ENCODE data around the gene RREB1.

The RREB1 gene

GRCh38 chr6:7282097-7282906 lies 174.5 kb downstream of the RREB1 start:
- DNase-seq (ENCODE audit: extremely low read depth in 1 of 2, low read depth in 1 of 2), result no peak

- DNase-seq (ENCODE audit: extremely low read depth in 1 of 2, low read depth in 1 of 2), result no peak
Measured at GRCh38 chr6:7283676-7284075, 175.9 kb downstream of the RREB1 start.

DNA sequence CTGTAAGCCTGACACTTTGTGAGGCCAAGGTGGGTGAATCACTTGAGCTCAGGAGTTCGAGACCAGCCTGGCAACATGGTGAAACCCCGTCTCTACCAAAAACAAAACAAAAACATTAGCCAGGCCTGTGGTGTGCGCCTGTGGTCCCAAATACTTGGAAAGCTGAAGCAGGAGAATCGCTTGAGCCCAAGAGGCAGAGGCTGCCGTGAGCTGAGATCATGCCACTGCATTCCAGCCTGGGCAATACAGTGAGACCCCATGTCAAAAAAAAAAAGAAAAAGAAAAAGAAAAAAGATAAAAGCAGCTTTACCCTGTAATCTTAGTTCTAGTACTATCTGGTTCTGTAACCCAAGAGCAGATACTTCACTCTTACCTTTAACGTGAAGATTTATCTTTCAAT lies 177.7 kb downstream of the RREB1 start:
- no peak for DNase-seq (ENCODE audit: extremely low read depth in 1 of 2, low read depth in 1 of 2)

DNA sequence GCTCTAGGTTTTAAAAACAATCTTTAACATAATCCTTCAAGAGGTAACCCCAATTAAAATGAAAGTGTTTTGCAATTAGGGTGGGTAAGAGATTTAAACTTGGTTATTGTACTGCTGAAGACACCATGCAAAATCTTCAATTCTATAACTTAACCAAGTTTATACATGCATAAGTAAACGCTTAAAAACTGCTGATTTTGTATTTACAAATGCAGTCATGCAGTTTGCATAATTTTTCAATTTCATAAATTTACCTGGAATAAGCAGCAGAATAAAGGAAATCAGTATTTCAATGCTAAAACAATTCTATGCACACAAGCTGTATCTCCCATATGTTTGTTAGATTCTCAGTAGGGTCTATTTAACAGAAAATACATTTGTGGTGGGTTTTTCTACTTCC lies 182.3 kb downstream of the RREB1 start:
- no peak for DNase-seq (ENCODE audit: extremely low read depth in 1 of 2, low read depth in 1 of 2)

DNA sequence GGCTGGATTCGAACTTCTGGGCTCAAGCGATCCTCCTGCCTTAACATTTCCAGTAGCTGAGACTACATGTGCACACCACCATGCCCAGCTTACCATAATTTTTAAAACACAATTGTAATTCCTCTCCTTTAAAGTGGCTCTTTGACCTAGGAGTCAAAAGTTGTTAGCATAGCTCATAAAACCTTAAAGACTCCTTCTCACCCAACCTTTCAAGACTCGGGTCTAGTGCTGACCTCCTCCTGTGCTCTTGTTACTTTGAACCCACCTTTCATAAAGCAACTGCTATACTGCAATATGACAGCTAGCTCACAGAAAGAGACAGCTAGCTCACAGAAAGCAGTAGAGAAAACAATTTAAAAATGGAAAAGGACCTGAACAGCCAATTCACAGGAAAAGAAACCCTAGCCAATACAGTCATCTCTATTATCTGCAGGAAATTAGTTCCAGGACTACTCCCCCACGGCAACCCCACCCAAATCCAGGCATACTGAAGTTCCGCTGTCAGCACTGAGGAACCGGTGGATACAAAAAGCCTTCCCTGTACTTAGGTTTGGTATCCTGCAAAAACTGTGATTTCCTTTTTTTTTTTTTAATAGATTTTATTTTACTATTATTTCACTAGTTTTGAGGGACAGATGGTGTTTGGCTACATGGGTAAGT lies 185.0 kb downstream of the RREB1 start:
- no peak for DNase-seq (ENCODE audit: extremely low read depth in 1 of 2, low read depth in 1 of 2)

GRCh38 chr6:7295916-7296315 lies 188.2 kb downstream of the RREB1 start:
- no peak for DNase-seq (ENCODE audit: extremely low read depth in 1 of 2, low read depth in 1 of 2)

- DNase-seq (ENCODE audit: extremely low read depth in 1 of 2, low read depth in 1 of 2), result no peak
Measured at GRCh38 chr6:7296602-7297001, 188.8 kb downstream of the RREB1 start.

DNA sequence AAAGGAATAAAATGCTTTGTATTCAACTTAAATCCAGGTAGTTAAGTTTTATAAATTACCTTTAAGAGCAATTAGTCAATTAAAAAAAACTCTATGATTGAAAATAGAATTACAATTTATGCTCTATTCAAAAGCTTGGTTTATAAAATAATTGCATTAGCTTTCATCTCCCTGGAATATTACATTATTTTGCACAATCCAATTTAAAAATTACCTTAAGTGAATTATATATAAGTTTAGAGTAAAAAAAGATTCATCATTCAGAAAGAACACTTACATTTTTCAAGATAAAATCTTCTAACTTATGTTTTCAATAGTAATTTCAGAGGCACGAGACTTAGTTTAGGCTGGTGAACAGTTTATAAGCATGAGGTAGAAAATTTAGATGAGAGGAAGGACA lies 190.4 kb downstream of the RREB1 start:
- DNase-seq (ENCODE audit: extremely low read depth in 1 of 2, low read depth in 1 of 2), result no peak

DNA sequence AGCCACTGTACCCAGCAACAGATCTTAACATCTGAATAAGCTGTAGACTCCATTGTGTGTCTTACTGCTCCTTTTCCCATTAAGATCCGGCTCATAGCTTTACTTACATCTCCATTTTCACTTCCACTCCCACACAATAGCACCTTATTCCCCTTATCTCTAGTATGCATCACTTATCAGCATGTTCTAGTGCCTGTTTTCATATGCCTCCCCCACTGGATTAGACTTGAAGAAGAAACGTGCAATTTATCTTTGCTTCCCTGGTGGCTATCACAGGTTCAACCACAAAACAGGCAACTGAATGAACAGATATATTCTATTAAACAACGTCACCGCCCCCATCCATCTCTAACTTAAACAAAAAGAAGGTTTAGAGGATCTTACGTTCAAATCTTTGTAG lies 193.2 kb downstream of the RREB1 start:
- DNase-seq (ENCODE audit: extremely low read depth in 1 of 2, low read depth in 1 of 2), result no peak

Measured in activated CD8-positive, alpha-beta memory T cell treated with anti-CD3 and anti-CD28 coated beads for 1 hour (primary cell).